Measurements from ENCODE around the gene SLC7A6OS. TPM values are rescaled to one million over a fixed set of nuclear protein-coding genes. Genes with fewer than 3 reads are reported as not detected.
A peak's percentile ranks its signal among the peaks of the same experiment; 100 is the strongest.

SLC7A6OS gene
- polyA plus RNA-seq, 3 donors, result 9.3 to 10.5 (median 9.7) TPM

DNA sequence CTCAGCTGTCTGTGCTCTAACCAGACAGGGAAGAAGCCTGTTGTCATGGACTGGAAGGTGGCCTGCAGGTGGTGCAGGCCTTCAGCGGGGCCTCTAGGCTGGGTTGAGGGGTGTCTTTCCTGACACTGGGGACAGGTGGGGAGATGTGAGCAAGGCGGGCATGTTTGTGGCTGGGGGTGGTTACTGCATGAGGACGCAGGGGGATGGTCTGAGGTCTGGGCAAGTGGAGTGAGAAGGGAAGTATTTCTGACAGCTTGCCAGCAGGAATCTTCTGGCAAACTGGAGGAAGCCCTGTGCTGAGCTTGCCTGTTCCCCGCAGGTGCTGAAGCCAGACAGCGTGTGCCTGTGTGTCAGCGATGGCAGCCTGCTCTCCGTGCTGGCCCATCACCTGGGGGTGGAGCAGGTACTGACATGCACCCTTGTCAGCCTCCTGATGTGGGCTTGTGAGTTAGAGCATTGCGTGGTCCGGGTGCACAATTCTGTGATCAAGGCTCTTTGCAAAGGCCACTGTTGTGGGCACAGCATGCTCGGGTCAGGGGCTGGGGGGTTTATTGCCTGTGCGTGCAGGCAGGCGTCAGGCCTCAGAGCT, 36.2 kb upstream of the SLC7A6OS start:
- no peaks in the 10 kb centered on the region for H3K9me3 Mint-ChIP-seq
- DNase-seq, result no peak
- peaks cover 69 to 95% of the 10 kb centered on the region in 2 donors for H3K36me3 ChIP-seq (replicated peaks in 1 of 2; ENCODE audit: control insufficient read depth in 1 of 2, insufficient read depth in 2 of 2, low read length in 2 of 2)
- H3K4me3 ChIP-seq (replicated peaks in 1 of 3; ENCODE audit: low read depth in 2 of 3, low read length in 3 of 3), result no peak overlapping the region
- H3K9ac ChIP-seq (ENCODE audit: insufficient read depth, low read length, poor library complexity, severe bottlenecking), result no peak overlapping the region
- H2AFZ ChIP-seq (ENCODE audit: insufficient read depth, low read depth, low read length, poor library complexity, severe bottlenecking), result no peak overlapping the region
- WGBS (ENCODE audit: insufficient coverage), result 63% methylated on average over 10 of the region's 12 CpGs
- H3K27ac ChIP-seq (ENCODE audit: low read depth in 1 of 2, low read length in 2 of 2), result no peak overlapping the region
- TF ChIP-seq, protein P1, sequence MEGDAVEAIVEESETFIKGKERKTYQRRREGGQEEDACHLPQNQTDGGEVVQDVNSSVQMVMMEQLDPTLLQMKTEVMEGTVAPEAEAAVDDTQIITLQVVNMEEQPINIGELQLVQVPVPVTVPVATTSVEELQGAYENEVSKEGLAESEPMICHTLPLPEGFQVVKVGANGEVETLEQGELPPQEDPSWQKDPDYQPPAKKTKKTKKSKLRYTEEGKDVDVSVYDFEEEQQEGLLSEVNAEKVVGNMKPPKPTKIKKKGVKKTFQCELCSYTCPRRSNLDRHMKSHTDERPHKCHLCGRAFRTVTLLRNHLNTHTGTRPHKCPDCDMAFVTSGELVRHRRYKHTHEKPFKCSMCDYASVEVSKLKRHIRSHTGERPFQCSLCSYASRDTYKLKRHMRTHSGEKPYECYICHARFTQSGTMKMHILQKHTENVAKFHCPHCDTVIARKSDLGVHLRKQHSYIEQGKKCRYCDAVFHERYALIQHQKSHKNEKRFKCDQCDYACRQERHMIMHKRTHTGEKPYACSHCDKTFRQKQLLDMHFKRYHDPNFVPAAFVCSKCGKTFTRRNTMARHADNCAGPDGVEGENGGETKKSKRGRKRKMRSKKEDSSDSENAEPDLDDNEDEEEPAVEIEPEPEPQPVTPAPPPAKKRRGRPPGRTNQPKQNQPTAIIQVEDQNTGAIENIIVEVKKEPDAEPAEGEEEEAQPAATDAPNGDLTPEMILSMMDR (IDR thresholded peaks at IDR 0.05), result no peak
- H3K36me3 Mint-ChIP-seq, result peaks cover 85 to 94% of the 10 kb centered on the region in 2 donors
- H4K20me1 ChIP-seq (ENCODE audit: insufficient read depth, low read length), result no peaks in the 10 kb centered on the region
- peaks cover 0 to 3% (median 1%) of the 10 kb centered on the region in 3 donors for H3K27me3 Mint-ChIP-seq (ENCODE audit: low read depth in 3 of 3)
- intact Hi-C loops (cut with micrococcal nuclease), result no loop called here
- no peak overlapping the region for H3K4me3 Mint-ChIP-seq
- no peaks in the 10 kb centered on the region for H3K27me3 ChIP-seq (ENCODE audit: control insufficient read depth in 2 of 2, insufficient read depth in 2 of 2, low read length in 2 of 2)
- H3K4me1 ChIP-seq (ENCODE audit: control insufficient read depth in 1 of 2, insufficient read depth in 2 of 2, low read length in 2 of 2), result no peaks in the 10 kb centered on the region
- H3K27ac Mint-ChIP-seq, result peak overlapping the region in 2 of 7 donors; percentile 71 to 78
- no peaks in the 10 kb centered on the region for H3K4me1 Mint-ChIP-seq
- H3K4me2 ChIP-seq (replicated peaks; ENCODE audit: extremely low read depth, low read length, poor library complexity, severe bottlenecking), result no peak overlapping the region
- H3K9me3 ChIP-seq (replicated peaks in 1 of 2; ENCODE audit: control insufficient read depth in 1 of 2, insufficient read depth in 1 of 2, low read length in 2 of 2), result no peaks in the 10 kb centered on the region
- no peaks in the 10 kb centered on the region for H3K79me2 ChIP-seq (ENCODE audit: insufficient read depth, low read length)

DNA sequence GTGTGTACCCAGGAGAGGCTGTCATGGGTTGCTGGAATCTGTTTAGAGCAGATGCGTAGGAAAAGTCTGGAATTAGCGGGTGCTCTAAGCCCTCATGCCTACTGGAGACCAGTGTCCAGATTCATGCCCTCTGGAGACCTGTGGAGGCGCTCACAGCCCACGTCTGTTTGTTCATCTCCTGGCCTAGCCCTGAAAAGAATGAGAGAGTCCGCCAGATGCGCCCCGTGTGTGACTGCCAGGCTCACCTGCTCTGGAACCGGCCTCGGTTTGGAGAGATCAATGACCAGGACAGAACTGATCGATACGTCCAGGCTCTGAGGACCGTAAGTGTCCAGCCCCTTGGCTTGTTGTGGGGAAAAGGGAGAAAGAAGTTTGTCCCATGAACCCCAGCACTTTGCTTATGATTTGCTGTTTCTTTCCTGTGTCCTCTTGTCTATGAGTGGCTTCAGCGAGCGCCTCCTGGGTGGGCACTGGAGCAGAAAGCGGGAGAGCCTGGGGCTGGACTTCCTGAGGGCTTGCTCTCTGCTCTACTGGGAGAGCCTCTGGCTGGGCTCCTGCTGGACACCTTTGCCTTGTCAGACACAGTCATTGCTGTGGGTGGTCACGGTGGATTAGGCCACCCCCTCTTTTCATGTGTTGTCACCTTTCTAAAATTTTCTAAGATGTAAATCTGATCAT, 35.4 kb upstream of the SLC7A6OS start:
- Histone ChIP-seq H3K4me1 (ENCODE audit: control insufficient read depth in 1 of 2, insufficient read depth in 2 of 2, low read length in 2 of 2) (no peaks in the 10 kb centered on the region), H2AFZ (ENCODE audit: insufficient read depth, low read depth, low read length, poor library complexity, severe bottlenecking) (no peak overlapping the region), H3K79me2 (ENCODE audit: insufficient read depth, low read length) (no peaks in the 10 kb centered on the region), H4K20me1 (ENCODE audit: insufficient read depth, low read length) (no peaks in the 10 kb centered on the region), H3K9me3 (replicated peaks in 1 of 2; ENCODE audit: control insufficient read depth in 1 of 2, insufficient read depth in 1 of 2, low read length in 2 of 2) (no peaks in the 10 kb centered on the region), H3K27ac (ENCODE audit: low read depth in 1 of 2, low read length in 2 of 2) (no peak overlapping the region), H3K4me2 (replicated peaks; ENCODE audit: extremely low read depth, low read length, poor library complexity, severe bottlenecking) (no peak overlapping the region), H3K27me3 (ENCODE audit: control insufficient read depth in 2 of 2, insufficient read depth in 2 of 2, low read length in 2 of 2) (no peaks in the 10 kb centered on the region), H3K36me3 (replicated peaks in 1 of 2; ENCODE audit: control insufficient read depth in 1 of 2, insufficient read depth in 2 of 2, low read length in 2 of 2) (peaks cover 65 to 97% of the 10 kb centered on the region in 2 donors), H3K9ac (ENCODE audit: insufficient read depth, low read length, poor library complexity, severe bottlenecking) (no peak overlapping the region), H3K4me3 (replicated peaks in 1 of 3; ENCODE audit: low read depth in 2 of 3, low read length in 3 of 3) (no peak overlapping the region)
- Mint-ChIP-seq H3K36me3 (peaks cover 84 to 94% of the 10 kb centered on the region in 2 donors), H3K27ac (peak overlapping the region in 1 of 7 donors; percentile 25), H3K9me3 (no peaks in the 10 kb centered on the region), H3K4me3 (peak overlapping the region in 1 of 2 donors; percentile 37), H3K4me1 (no peaks in the 10 kb centered on the region), H3K27me3 (ENCODE audit: low read depth in 3 of 3) (peaks cover 0 to 3% (median 1%) of the 10 kb centered on the region in 3 donors)
- DNase-seq, result no peak
- intact Hi-C loops (cut with micrococcal nuclease), result no loop called here
- WGBS (ENCODE audit: insufficient coverage), result over 99% methylated on average over 14 of the region's 16 CpGs
- TF ChIP-seq, protein P1 (IDR thresholded peaks at IDR 0.05), result no peak
